ENCODE data around the gene TRMT10B. TPM values are rescaled to one million over a fixed set of nuclear protein-coding genes. Genes with fewer than 3 reads are reported as not detected.

Gene TRMT10B
- total and polyA plus RNA-seq, 7 donors = 1.8 to 9.7 (median 6.0) TPM

DNA sequence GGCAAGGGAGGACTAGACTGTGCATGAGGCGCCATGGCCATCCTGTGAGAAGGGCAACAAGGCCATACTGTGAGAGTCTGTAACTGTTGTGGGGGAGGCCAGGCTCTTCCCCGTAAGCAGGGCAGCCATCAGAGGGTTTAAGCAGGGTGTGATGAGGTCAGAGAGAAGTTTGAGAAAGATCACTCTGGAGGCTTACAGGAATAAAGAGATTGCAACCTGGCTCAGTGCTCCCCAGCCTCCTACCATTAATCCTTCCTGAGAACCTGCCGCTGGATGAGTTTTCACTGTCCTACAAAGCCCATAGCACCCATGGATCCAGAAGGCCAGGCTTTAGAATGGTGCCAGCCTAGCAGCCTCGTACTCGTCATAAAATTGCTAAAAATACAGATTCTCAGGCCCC is 14.4 kb upstream of the TRMT10B start:
- Histone ChIP-seq H3K27ac (no peak overlapping the region), H3K4me1 (no peaks in the 10 kb centered on the region), H3K27me3 (no peaks in the 10 kb centered on the region), H3K9me3 (no peaks in the 10 kb centered on the region), H3K36me3 (no peaks in the 10 kb centered on the region), H3K4me3 (no peak overlapping the region)
- no peak for DNase-seq
- WGBS, 2 donors = 90 to 92% methylated on average over 5 of the region's 5 CpGs
- intact Hi-C loops (cut with DNase I) = no loop called here
- TF ChIP-seq EP300 (IDR thresholded peaks at IDR 0.05) (no peak), POLR2A (IDR thresholded peaks at IDR 0.05) (no peak), POLR2AphosphoS5 (IDR thresholded peaks at IDR 0.05) (no peak)
- TF ChIP-seq, protein P1, sequence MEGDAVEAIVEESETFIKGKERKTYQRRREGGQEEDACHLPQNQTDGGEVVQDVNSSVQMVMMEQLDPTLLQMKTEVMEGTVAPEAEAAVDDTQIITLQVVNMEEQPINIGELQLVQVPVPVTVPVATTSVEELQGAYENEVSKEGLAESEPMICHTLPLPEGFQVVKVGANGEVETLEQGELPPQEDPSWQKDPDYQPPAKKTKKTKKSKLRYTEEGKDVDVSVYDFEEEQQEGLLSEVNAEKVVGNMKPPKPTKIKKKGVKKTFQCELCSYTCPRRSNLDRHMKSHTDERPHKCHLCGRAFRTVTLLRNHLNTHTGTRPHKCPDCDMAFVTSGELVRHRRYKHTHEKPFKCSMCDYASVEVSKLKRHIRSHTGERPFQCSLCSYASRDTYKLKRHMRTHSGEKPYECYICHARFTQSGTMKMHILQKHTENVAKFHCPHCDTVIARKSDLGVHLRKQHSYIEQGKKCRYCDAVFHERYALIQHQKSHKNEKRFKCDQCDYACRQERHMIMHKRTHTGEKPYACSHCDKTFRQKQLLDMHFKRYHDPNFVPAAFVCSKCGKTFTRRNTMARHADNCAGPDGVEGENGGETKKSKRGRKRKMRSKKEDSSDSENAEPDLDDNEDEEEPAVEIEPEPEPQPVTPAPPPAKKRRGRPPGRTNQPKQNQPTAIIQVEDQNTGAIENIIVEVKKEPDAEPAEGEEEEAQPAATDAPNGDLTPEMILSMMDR (IDR thresholded peaks at IDR 0.05) = no peak

DNA sequence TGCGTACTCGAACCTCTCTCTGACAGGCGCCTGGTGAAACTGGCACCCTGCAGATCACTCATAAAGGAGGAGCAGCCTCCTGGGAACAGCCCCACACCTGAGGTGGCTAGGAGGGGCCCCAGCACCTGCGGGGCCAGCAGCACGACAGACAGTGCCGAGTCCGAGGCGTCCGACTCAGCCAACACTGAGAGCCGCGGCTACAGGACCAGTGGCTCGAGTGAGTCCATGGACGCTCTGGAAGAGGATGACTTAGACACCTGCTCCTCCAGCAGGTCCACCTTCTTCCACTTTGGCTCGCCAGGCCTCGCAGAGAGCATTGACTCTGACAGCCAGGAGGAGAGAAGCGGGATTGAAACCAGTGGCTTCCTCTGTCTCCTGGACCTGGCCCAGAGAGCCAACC is 13.5 kb upstream of the TRMT10B start:
- no peaks in the 10 kb centered on the region for H3K4me1 ChIP-seq
- H3K4me3 ChIP-seq = no peak overlapping the region
- no peaks in the 10 kb centered on the region for H3K27me3 ChIP-seq
- H3K27ac ChIP-seq = no peak overlapping the region
- intact Hi-C loops (cut with DNase I) = no loop called here
- no peaks in the 10 kb centered on the region for H3K36me3 ChIP-seq
- no peak for DNase-seq
- no peak for TF ChIP-seq POLR2AphosphoS5 (IDR thresholded peaks at IDR 0.05)
- no peak for TF ChIP-seq POLR2A (IDR thresholded peaks at IDR 0.05)
- 95% methylated on average over 16 of the region's 16 CpGs for WGBS, 2 donors
- no peaks in the 10 kb centered on the region for H3K9me3 ChIP-seq

DNA sequence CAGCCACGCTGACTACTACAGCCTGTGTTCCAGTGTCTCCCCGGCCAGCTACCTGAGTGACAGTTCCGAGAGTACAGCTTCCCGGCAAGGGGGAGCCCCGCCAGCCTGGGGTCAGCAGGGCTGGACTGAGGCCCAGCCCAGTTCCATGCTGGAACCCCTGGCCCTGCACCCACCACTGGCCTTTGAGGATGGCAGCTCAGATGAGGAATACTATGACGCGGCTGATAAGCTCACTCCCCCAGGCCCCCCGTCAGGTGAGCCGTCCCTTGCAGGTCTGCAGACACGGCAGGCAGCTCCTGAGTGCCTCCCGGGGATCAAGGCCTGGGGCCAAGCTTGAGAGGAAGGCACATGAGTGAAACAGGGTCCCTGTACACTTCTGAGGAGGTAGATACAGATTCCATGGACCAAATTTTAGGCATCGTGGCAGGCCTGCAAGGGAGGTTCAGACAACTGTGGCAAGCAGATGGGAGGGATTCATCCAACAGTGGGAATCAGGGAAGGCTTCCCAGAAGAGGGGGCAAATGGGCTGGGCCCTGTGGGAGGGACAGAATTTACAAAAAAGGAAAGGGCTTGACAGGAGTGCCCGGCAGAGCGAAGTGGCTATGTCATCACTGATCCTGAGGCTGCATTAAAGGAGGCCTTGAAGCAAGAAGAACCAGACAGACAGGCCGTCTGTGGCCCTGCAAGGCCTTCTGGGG is 12.8 kb upstream of the TRMT10B start:
- Histone ChIP-seq H3K27me3 (no peaks in the 10 kb centered on the region), H3K4me1 (no peaks in the 10 kb centered on the region), H3K27ac (no peak overlapping the region), H3K4me3 (no peak overlapping the region), H3K36me3 (no peaks in the 10 kb centered on the region), H3K9me3 (no peaks in the 10 kb centered on the region)
- TF ChIP-seq POLR2AphosphoS5 (IDR thresholded peaks at IDR 0.05) = no peak
- TF ChIP-seq, protein P1 (IDR thresholded peaks at IDR 0.05) = no peak
- no peak for TF ChIP-seq EP300 (IDR thresholded peaks at IDR 0.05)
- no peak for TF ChIP-seq POLR2A (IDR thresholded peaks at IDR 0.05)
- 85 to 87% methylated on average over 15 of the region's 15 CpGs for WGBS, 2 donors
- intact Hi-C loops (cut with DNase I) = no loop called here
- no peak for DNase-seq

DNA sequence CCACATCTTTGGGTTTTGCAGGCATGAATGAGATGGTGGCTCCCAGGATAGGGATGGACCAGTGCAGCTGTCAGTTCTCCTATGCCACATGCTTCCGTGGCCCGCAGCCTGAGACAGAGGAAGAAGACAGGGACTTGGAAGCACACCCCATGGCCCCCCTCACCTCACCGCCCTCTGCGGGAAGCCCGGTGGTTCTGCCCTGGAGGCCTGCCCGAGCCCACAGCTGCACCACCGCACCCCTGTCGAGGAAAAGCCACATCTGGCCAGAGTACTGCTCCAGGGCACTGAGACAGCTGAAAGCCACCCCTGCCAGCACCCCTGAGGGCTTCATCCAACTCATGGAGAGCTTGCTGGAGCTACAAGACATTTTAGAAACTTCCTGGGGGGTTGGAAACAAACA is 7.6 kb upstream of the TRMT10B start:
- TF ChIP-seq, protein P1 (IDR thresholded peaks at IDR 0.05) = no peak
- TF ChIP-seq EP300 (IDR thresholded peaks at IDR 0.05) (no peak), POLR2A (IDR thresholded peaks at IDR 0.05) (no peak), POLR2AphosphoS5 (IDR thresholded peaks at IDR 0.05) (no peak)
- intact Hi-C loops (cut with DNase I) = no loop called here
- Histone ChIP-seq H3K27me3 (no peaks in the 10 kb centered on the region), H3K36me3 (no peaks in the 10 kb centered on the region), H3K4me1 (no peaks in the 10 kb centered on the region), H3K27ac (no peak overlapping the region), H3K4me3 (no peak overlapping the region), H3K9me3 (no peaks in the 10 kb centered on the region)
- WGBS, 2 donors = 76 to 87% methylated on average over 8 of the region's 8 CpGs
- no peak for DNase-seq

DNA sequence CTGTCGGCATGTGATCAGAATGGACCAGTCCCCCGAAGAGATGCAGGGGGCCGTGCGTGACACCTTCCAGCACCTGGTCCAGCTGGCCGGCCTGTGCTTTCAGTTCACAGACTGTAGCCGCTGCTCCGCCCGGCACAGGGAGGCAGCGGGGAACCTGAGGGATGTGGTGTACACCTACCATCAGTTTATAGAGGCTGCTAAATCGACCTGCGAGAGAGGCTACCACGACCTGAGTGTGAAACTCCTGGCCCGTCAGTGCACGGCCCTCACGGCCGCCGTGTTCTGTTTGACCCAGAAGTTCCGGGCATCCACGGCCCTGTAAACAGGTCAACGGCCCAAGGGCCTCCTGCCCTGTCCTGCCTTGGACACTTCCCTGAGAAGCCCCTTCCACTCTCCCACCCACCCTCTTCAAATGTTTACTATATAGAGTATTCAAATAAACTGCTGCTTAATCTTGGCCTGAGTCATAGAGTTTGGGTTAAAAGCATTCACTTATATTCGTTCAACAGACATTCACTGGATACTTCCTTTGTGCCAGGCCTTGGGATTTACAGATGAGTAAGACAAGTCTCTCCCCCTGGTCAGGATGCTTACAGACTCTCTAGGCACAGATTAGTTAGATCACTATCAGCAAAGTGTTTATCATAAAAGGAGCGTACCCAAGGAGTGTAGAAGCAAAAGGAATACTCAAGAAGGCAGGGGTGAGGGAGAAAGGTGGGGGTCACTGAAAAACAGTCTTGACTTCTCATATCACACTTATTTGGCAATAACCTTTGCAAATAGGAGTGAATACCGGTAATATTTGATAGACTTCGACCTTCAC is 6.9 kb upstream of the TRMT10B start:
- WGBS, 2 donors = 79% methylated on average over 24 of the region's 24 CpGs
- intact Hi-C loops (cut with DNase I) = no loop called here
- no peaks in the 10 kb centered on the region for H3K36me3 ChIP-seq
- no peaks in the 10 kb centered on the region for H3K4me1 ChIP-seq
- H3K9me3 ChIP-seq = no peaks in the 10 kb centered on the region
- H3K27ac ChIP-seq = no peak overlapping the region
- DNase-seq = no peak
- TF ChIP-seq, protein P1 (IDR thresholded peaks at IDR 0.05) = no peak
- TF ChIP-seq POLR2AphosphoS5 (IDR thresholded peaks at IDR 0.05) (no peak), EP300 (IDR thresholded peaks at IDR 0.05) (no peak), POLR2A (IDR thresholded peaks at IDR 0.05) (no peak)
- H3K4me3 ChIP-seq = no peak overlapping the region
- H3K27me3 ChIP-seq = no peaks in the 10 kb centered on the region

Measured in sigmoid colon (tissue), 7 donors.